Measurements from ENCODE around the gene CCM2L.
A peak's percentile ranks its signal among the peaks of the same experiment; 100 is the strongest.

Gene CCM2L

DNA sequence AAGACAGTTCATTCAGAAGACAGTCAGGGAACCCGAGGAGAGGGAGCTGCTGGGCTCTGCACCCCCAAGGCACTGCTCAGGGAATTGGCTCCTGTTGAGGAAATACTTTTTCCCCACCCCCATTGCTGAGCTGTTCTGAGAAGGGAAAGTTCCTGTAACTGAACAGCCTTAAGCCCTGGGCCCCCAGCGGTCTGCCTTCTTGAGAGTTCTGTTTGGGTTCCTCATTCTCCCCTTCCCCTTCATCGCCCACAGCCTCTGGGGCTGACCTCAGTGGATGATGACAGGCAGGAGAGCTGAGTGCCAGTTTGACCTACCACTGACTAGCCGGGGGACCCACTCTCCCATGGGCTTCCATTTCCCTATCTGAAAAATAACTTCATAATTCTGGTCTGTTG is 52.5 kb downstream of the CCM2L start:
- peak; percentile 85 for DNase-seq

DNA sequence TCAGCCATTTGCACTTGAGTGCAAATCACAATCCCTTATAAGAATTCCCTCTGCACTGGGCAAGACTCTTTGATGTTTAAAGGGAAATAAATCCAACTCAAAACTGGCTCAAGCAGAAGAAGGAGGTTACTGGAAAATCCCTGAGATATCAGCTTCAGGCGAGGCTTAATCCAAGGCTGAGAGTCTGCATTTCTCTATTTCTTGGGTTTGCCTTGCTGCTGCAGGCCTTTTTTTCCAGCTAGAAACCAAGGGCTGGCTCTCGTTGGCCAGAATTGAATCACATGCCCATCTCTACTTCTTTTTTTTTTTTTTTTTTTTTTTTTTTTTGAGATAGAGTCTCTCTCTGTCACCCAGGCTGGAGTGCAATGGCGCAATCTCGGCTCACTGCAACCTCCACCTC is 53.5 kb downstream of the CCM2L start:
- DNase-seq = no peak

DNA sequence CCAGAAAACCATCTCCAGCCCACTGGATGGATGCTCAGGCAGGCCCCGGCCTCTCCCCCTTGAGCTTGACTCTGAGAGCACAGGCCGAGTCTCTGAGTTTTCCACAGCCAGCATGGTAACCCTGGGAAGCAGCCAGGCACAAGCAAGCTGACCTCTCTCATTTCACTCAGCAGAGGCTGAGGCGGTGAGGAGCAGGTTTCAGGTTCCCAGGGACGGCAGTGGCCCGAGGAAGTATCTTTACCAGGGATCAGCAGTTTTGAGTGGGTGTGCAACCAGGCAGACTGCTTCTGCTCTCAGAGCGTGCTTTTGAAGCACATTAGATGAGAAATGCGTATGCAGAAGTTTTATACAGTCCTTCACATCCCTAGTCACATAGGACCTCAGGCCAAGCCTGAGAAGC is 54.4 kb downstream of the CCM2L start:
- no peak for DNase-seq

DNA sequence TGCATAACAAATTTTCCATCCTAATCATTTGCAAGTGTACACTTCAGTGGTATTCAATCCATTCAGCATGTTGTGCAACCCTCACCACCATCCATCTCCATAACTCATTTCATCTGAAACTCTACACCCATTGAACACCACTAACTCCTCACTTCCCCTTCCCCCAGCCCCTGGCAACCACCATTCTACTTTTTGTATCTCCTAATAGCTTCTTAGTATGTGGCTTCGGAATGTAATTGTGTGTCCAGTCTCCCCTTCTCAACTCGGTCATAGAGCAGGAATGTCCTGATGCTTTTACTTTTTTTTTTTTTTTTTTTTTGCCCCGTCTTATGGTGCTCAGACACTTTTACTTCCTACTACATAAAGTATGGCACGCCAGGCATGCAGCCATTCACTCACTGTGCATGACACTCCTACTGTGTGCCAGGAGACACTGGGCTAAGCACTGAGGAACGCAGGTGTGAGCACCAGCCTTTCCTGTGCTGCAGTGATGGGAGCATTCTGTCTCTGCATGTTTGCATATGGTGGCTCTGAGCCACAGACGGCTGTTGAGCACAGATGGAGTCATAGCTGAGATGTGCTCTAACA is 57.1 kb downstream of the CCM2L start:
- DNase-seq = no peak

DNA sequence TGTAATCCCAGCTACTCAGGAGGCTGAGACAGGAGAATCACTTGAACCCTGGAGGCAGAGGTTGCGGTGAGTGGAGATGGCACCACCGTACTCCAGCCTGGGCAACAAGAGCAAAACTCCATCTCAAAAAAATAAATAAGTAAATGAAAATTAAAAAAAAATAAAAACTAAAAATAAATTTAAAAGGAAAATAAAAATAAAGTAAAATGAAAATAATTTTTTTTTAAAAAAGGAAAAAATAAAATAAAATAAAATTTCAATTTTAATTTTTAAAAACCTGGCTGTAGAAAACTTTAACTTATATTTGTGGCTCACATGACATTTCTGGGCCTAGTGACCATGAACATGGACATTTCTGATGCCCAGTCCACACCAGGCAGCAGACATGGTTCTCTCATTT is 57.9 kb downstream of the CCM2L start:
- DNase-seq = no peak

DNA sequence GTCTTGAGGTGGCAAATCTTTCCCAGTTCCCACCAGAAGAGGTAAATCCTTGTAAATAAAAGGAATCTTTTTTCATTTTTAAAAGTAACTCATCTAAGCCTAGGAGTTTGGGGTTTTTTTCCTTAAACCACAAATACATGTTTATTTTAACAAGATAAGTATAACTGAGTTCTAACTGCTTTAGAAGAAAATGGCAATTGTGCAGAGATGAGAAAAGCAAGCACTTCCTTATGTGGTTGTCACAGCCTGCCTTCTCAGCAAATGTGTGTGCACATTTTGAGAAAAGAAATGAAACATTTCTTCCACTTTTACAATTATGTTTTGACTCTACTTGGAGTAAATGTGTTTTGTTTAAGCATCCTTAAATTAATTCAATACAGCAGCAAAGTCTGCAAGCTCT is 59.5 kb downstream of the CCM2L start:
- DNase-seq = no peak

DNA sequence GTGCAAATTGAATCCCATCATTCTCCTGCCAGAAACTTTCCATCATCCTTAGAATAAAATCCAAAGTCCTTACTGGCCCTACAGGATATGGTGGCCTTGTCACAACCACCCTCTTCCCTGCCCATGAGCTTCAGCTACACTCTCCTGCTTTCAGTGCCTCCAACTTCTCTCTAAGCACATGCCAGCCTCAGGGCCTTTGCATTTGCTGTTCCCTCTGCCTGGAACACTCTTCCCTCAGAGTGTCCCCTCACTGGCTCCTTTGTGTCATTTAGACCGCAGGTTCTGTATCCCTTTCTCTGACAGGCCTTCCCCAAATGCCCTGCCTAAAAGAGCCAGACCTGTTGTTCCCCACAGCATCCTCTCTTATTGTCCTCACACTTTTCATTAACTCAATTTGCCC is 60.0 kb downstream of the CCM2L start:
- no peak for DNase-seq

DNA sequence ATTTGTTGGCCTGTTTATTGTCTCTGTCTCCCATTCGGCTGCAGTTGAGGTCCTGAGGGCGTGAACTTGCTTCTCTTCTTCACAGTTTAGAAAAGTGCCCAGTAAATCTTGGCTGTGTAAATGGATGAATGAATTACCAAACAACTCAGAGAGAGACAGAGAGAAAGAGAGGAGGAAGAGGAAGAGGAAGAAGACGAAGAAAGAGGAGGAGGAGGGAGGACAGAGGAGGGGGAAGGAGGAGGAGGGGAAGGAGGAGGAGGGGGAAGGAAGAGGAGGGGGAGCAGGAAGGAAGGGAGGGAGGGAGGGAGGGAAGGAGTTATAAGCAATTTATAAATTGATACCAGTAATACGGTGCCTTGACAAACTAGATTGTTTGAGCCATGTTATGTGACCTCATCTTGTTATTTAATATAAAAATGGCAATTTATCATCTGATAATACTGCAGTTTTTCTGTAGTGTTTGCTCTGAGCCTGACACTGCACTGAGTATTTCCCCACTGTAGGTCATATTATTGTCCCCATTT is 60.5 kb downstream of the CCM2L start:
- no peak for DNase-seq

DNA sequence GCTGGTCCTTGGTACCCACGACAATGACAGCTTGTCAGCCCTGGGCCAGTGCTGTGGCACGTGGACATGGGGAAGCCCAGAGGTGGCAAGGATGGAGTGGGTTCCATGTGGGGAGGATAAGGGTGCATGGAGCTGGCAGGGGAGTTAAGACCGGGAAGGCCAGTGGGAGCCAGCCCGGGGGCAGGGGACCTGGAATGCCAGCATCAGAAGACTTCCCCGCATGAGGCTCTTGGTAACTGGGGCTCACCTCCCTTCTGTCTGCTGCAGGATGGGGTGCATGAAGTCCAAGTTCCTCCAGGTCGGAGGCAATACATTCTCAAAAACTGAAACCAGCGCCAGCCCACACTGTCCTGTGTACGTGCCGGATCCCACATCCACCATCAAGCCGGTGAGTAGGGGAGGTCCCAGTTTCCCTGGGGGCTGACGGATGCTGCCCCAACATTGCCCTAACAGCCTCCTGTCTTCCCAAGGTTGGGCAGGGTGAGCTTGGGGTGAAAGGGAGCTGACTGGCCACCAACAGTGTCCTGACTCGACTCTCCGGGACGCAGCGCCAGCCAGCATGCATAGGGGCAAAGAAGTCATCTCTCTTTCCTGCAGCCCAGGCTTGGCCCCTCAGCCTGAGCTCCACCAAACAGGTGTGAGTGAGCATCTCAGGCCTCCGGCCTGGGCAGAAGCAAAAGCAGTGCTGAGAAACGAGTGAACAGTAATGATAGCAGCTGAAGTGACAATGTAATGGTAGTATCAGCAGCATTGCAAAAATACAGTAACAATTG is 61.3 kb downstream of the CCM2L start:
- no peak for DNase-seq

DNA sequence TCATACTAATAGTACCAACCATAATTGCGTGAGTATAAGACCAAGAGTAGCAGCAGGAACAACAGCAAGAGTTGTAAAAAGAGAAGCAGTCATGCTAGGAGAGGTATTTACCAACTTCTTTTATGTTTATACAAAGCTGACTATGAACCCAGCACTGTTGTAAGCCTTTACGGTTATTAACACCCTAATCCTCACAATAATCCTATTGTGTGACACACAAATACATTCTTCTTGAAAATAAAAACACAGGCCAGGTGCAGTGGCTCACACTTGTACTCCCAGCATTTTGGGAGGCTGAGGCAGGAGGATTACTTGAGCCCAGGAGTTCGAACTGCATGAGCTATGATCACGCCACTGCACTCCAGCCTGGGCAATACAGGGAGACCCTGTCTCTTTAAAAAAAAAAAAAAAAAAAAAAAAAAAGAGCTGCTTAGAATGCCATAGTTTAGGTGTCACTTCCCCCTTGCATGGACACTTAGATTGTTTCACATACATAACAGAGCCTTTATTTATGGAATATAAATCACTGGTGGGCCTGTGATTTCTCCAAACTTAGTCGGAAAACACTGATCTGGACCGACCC is 62.0 kb downstream of the CCM2L start:
- no peak for DNase-seq

DNA sequence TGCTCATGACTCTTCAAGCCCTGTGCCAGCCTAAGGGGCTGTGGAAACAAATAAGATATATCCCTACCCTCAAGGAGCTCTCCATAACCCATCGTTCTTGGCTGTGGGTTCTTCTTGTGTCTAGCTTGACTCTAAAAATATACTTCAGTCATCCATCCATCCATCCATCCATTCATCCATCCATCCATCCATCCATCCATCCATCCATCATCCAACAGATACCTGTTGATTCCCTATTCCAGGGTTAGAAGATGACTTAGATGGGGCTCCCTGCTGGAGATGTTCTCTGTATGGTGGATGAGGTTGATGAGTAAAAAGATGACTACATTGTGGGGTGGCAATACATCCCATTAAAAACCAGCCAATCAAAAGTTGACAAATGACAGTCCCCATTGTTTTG is 65.3 kb downstream of the CCM2L start:
- no peak for DNase-seq

DNA sequence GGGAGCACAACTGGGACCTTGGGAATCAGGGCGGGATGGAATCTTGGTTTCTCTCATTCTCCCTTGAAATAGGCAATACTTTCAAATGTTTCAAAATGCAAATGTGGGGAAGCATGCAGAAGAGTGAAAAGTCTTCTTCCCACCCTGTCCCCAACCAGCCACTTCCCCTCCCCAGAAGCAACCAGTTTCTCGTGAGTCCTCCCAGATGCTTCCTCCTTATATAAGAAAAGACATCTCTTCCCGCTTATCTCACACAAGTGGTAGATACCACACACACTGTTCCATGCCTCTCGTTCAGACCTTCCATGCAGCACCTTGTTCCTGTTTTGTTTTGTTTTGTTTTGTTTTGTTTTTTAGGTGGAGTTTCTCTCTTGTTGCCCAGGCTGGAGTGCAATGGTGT is 67.0 kb downstream of the CCM2L start:
- DNase-seq = no peak

DNA sequence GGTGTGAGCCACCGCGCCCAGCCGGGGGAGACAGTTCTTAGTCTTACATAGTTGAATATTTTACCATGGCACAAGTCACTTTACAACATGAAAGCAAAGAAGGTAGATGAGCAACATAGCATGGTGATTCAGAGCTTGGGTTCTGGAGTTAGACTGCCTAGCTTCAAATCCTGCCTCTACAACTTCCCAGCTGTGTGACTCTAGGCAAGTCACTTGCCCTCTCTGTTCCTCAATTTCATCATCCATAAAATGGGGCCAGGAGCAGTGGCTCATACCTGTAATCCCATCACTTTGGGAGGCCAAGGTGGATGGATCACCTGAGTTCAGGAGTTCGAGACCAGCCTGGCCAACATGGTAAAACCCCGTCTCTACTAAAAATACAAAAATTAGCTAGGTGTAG is 68.1 kb downstream of the CCM2L start:
- no peak for DNase-seq

DNA sequence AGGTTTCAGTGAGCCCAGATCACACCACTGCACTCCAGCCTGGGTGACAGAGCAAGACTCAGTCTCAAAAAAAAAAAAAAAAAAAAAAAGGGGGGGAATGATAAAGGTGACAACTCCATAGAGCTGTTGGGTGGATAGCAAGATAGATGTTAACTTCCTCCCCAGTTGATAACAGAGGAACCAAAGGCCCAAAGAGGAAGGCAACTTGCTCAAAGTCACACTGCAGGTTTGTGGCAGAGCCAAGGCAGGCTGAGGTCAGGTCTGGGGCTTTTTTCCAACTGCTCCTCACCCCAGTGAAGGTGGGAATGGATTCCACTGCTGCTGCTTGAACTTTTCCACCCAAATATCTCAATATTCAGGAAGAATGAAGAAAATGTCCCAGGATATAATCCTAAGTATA is 68.6 kb downstream of the CCM2L start:
- DNase-seq = peak; percentile 20

DNA sequence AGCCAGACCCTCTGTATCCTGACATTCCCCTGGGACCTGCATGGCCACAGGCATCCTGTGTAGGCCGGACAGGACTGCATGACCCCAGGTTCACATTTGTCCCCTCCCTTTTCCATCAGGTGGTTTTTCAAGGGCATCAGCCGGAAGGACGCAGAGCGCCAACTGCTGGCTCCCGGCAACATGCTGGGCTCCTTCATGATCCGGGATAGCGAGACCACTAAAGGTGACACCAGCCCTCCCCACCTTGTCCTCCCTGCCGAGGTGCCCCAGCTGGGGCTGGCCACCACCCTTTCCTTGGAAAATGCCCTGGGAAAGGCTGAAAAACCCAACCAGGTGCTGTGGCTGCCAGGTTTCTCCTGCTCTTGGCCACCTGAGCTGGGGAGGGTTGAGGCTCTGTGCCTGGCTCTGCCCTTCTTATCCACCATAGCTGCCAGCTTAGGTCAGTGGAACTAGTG is 69.4 kb downstream of the CCM2L start:
- no peak for DNase-seq

DNA sequence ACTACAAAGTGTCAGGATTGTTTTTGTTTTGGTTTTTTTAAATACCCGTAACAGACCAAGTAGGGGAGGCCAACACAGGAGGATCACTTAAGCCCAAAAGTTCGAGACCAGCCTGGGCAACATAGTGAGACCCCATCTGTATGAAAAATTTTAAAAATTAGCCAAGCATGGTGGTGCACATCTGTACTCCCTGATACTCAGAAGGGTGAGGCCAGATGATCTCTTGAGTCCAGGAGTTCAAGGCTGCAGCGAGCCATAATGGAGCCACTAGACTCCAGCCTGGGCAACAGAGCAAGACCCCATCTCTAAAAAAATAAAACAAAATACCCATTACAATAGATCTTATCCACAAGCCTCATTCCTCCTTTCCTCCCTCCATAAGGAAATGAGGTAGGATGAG is 70.5 kb downstream of the CCM2L start:
- DNase-seq = no peak
